ENCODE measurements around the gene HLA-DPA1.

The HLA-DPA1 gene

GRCh38 chr6:33088931-33089620 is 15.6 kb upstream of the HLA-DPA1 start:
- DNase-seq (ENCODE audit: low read depth in 3 of 3): no peak

GRCh38 chr6:33088258-33088930 is 14.9 kb upstream of the HLA-DPA1 start:
- no peak for DNase-seq (ENCODE audit: low read depth in 3 of 3)

GRCh38 chr6:33085627-33086026 is 12.2 kb upstream of the HLA-DPA1 start:
- DNase-seq (ENCODE audit: low read depth in 3 of 3): no peak

DNA sequence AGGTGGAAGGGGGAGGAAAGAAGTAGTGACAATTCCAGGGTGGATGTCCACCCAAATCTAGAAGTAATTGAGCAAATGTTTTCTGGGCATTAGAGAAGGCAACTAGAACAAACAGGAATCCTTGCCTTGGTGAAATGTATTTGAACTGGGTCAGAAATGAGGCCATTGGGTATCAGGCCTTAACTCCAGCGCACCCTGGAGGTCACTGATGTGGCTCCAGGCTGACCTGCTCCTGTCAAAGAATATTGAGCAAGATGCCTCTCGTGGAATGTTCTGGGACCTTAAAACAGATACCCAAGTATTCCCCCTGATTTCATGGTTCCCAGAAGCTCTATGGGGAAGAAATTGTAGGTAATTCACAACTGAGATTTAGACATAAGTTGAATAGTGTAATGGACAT is 9.3 kb upstream of the HLA-DPA1 start:
- no peak for DNase-seq (ENCODE audit: low read depth in 3 of 3)

DNA sequence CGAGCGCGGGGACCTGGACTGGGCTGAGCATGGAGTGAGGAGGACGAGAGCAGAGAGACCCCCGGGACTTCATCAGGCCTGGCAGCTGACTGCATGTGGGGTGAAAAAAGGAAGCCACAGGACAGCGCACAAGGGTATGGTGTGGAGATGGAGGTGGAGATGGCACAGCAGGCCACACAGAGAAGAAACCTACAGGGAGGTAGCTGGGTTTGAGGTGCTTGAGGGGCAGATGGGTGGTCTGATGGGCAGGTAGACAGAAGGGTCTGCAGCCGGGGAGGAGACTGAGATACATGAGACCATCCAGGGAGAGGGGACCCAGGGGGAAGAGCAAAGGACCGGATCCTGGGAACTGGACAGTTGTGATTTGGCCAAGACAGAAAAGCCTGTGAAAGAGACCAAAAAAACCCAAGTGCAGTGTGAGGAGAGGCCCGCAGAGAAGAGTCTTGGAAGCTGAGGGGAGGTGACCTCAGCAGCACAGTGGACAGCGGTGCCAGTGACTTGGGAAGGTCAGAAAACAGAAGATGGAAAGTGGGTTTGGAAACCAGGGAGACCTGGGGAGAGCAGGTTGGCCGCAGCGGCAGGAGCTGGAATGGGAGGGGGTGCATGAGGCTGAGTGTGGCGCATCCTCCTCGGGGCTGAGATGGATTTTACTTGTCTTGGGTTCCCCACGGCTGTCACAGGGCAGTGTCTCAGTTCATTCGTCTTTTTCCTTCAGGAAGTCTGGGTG is 7.8 kb upstream of the HLA-DPA1 start:
- DNase-seq (ENCODE audit: low read depth in 3 of 3): no peak

GRCh38 chr6:33080127-33081089 is 7.0 kb upstream of the HLA-DPA1 start:
- DNase-seq (ENCODE audit: low read depth in 3 of 3): no peak

DNA sequence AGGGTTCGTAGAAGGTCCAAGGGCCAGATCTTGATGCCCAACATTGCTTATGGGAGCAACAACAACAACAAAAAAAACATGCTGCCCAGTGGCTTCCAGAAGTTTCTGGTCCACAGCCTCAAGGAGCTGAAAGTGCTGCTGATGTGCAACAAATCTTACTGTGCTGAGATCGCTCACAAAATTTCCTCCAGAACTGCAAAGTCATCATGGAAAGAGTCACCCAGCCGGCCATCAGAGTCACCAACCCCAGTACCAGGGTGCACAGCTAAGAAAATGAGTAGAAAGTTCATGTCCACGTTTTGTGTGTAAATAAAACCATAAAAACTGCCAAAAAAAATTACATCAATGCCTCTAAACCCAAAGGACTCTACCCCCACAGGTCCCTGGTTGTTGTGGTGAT is 6.1 kb upstream of the HLA-DPA1 start:
- no peak for DNase-seq (ENCODE audit: low read depth in 3 of 3)

DNA sequence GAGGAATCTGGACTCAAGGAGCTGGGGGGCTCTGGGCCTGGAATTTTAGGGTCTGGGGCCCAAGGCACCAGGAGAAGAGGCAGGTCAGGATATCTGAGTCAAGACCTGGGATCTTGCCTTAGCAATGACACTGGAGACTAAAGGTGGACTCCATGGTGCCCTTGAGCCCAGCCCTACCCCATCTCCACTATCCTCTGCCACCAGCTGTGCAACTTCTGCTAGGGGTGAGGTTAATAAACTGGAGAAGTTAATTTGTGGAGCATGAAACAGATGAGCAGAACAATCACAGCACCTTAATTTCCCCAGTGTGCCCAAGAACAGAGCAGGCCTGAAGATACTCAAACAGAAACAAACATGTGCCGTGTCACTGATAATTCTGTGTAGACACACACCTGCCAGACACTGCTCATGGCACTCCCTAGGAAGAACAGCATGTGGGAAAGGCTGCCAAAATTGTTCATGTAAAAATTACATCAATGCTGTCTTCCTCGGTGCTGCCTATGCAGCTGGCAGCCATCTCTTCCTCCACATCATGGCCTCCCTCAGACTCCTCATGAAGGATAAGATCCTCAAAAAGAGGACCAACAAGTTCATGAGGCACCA is 5.6 kb upstream of the HLA-DPA1 start:
- DNase-seq (ENCODE audit: low read depth in 3 of 3): no peak

GRCh38 chr6:33078442-33078841 is 5.0 kb upstream of the HLA-DPA1 start:
- no peak for DNase-seq (ENCODE audit: low read depth in 3 of 3)

DNA sequence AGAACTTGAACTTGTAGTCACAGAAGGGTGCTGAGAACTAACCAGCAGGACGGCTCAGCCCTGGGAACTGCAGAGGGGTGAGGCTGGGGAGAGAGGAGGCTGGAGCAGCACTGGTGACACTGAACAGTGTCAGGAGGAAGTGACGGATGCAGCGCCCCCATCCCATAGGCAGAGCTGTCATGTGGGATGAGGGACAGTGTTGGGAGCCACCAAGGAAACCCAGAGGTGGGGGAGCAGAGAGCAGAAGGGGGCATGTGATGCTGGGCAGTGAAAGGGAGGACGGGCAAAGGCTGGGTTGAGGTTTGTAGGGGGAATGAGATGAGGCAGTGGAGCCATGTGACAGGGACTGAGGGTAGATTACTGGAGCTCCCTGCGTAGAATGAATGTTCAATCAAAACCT is 4.5 kb upstream of the HLA-DPA1 start:
- DNase-seq (ENCODE audit: low read depth in 3 of 3): no peak

DNA sequence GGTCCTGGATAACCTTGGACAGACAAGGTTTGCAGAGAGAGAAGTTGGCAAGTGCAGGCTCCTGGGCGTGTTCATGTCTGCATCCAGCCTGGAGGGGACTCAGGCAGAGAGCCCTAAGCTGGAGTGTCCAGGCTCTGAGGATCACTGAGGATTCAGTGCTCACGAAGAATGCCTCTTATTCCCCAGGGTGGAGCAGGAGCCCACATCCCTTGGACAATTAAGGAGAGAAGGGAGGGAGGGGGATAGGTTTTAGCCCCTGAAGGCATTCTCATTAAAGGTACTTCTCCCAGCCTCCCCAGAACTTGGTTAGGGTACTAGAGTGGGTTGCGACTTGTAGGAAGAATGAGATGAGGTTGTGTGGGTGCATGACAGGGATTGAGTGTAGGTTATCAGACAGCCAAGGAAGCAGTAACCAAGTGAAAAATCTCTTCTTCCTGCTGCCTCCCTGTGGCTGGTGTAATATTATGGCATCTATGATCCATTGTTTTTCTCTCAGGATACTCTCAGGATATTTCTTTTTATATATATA is 3.0 kb upstream of the HLA-DPA1 start:
- no peak for DNase-seq (ENCODE audit: low read depth in 3 of 3)

- DNase-seq (ENCODE audit: low read depth in 3 of 3): no peak
These were observed 2.3 kb upstream of the HLA-DPA1 start, which contains the start of gene HLA-DPB1 for GRCh38 chr6:33075568-33076405. HLA-DPB1 (plus strand) TSS chr6:33075990; CDS start chr6:33076042, 52 bp downstream.

DNA sequence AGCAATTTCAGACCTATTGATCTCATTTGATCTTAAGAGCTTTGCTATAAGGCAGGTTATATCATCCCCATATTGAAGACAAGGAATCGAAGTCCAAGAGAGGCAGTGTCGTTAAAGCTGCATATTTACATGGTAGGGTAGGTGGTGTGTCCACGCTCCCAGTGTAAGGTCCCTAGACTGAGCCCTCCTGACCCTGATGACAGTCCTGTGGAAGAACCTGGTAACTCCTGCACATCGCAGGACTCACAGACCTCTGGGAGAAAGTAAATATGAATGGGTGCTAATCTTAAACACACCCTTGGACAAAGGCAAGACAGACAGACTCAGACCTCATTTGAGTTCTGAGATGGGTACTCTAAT is 1.7 kb upstream of the HLA-DPA1 start:
- no peak for DNase-seq (ENCODE audit: low read depth in 3 of 3)

DNA sequence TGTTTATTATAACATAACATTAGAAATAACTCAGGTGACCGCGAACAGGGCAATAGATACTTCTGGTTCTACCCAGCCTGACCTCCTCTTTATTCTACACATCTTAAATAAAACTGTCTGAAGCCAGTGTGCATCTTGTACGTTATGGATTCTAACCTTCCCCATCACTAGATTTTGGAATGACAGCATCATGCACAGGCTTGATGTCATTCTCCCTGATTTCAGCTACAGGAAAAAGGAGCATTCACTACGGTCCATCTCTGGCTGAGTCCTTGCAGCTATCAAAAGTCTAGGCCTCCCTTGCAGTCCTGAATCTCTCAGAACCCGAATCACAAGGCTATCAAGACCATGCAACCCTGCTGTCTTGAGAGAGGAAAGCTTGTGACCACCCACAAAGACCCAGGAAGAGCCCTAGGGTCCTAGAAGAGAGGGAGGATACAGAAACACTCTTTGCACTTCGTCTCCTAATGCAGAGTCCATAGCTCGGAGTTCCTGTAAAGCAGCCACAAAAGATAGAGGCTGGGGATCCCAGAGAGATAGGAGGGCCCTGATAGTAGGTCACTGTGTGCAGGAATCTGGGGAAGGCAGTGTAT is 845 bp downstream of the HLA-DPA1 start:
- DNase-seq (ENCODE audit: low read depth in 3 of 3): no peak

DNA sequence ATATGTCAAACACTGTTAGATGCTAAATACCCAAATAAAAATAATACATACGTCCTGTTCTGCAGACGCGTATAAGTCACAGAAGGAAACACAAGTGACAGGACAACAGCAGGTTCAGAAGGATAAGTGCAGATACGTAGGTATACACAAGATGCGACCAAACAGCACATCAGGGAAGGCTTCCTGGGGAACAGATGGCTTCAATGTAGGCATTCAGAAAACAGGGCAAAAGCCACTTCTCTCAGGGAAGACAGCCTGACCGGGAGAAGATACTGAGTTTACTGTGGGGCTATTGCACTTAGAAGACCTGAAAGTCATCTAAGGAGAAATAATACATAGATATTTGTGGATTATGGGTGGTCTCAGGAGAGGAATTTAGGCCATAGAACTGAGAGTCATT is 1.9 kb downstream of the HLA-DPA1 start:
- no peak for DNase-seq (ENCODE audit: low read depth in 3 of 3)

DNA sequence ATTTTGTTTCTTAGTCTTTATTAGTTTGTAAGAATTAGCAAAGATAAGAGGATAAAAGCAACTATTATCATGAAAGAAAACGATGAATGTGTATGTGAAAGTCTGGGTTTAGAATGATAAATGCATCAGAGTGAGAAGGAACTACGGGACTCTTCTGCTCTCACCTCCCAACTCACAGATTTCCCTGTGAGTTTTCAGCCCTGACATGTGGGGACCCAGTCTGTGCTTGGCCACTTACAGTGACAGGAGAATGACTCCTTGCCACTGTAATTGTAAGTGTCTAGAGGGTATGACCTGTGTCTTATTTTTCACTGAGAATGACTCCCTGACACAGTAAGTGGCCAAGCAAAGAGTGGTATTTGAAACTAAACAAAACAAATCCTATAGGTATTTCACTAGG is 2.5 kb downstream of the HLA-DPA1 start:
- DNase-seq (ENCODE audit: low read depth in 3 of 3): no peak

DNA sequence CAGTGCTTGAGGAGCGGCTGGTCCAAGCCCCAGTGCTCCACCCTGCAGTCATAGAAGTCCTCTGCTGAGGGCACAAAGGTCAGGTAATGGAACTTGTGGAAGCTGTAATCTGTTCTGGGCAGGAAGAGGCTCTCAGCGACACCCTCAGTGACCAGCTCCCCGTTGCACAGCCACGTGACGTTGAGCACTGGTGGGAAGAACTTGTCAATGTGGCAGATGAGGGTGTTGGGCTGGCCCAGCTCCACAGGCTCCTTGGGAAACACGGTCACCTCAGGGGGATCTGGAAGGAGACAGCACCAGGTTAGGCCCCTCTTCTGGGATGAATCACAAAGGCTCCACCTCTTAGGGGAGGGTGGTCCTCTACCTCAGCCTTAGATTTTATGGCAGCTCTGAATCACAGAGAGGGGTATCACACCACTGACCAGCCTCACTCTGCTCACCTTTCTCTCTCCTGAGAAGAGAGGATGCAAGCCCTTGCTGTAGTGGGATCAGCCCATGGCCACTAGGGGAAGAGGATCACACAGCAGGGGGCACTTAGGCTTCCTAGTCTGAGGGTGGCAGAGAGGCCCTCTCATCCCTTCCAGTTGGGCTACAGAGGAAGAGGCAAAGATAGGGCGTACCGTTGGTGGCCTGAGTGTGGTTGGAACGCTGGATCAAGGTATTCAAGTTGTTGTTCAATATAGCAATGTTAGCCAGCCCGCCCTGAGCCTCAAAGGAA is 4.3 kb downstream of the HLA-DPA1 start:
- DNase-seq (ENCODE audit: low read depth in 3 of 3): no peak

- DNase-seq (ENCODE audit: low read depth in 3 of 3): no peak
These were observed 6.4 kb downstream of the HLA-DPA1 start for GRCh38 chr6:33066917-33067521.

- DNase-seq (ENCODE audit: low read depth in 3 of 3): no peak
These were observed 8.1 kb downstream of the HLA-DPA1 start for GRCh38 chr6:33065312-33065711.
